Spleen (tissue), 11 donors: ENCODE data around the gene MYNN. TPM values are rescaled to one million over a fixed set of nuclear protein-coding genes. Genes with fewer than 3 reads are reported as not detected.

Source experiments
- DNase-seq: peaks from one replicate; pipeline ENCODE4 v3.0.0-alpha.2; 2020
- H3K27ac ChIP-seq, 8 donors: fragments of 200-600 bp; sonication (generic) in 7 of 8; 1 replicate in 4 of 8; 2 replicates in 4 of 8; pipeline versions ENCODE4 v1.5.0 to v1.8.0; 2016 to 2021; ENCODE audit warnings: inconsistent platforms in 4 of 8, mild to moderate bottlenecking in 4 of 8, moderate library complexity in 1 of 8
- H3K27me3 ChIP-seq, 7 donors: fragments of 200-600 bp; sonication (generic) in 6 of 7; replicated peaks in 1 of 7; 1 replicate in 4 of 7; 2 replicates in 3 of 7; pipeline versions ENCODE4 v1.5.0 to v1.8.0; 2016 to 2021; ENCODE audit warnings: inconsistent platforms in 3 of 7, mild to moderate bottlenecking in 1 of 7
- H3K36me3 ChIP-seq, 6 donors: fragments of 200-600 bp; sonication (generic) in 5 of 6; 1 replicate in 4 of 6; 2 replicates in 2 of 6; pipeline versions ENCODE4 v1.5.0 to v1.8.0; 2016 to 2021; ENCODE audit warnings: inconsistent platforms in 2 of 6
- H3K4me1 ChIP-seq, 6 donors: fragments of 200-600 bp; sonication (generic) in 5 of 6; 1 replicate in 3 of 6; 2 replicates in 3 of 6; pipeline versions ENCODE4 v1.5.0 to v1.8.0; 2016 to 2021; ENCODE audit warnings: inconsistent platforms in 3 of 6
- H3K4me3 ChIP-seq, 8 donors: fragments of 200-600 bp; sonication (generic) in 7 of 8; 1 replicate in 4 of 8; 2 replicates in 4 of 8; pipeline versions ENCODE4 v1.5.0 to v1.8.0; 2016 to 2021; ENCODE audit warnings: inconsistent platforms in 4 of 8, mild to moderate bottlenecking in 4 of 8, moderate library complexity in 2 of 8
- H3K9me3 ChIP-seq, 8 donors: fragments of 200-600 bp; sonication (generic) in 7 of 8; 1 replicate in 4 of 8; 2 replicates in 4 of 8; pipeline versions ENCODE4 v1.5.0 to v1.8.0; 2016 to 2021; ENCODE audit warnings: inconsistent platforms in 4 of 8
- POLR2A ChIP-seq, 3 donors: fragments of 450-650 bp; IDR thresholded peaks; one replicate each; pipeline ENCODE4 v1.5.1; 2017; ENCODE audit warnings: antibody characterized with exemption in 3 of 3, mild to moderate bottlenecking in 1 of 3
- POLR2AphosphoS5 ChIP-seq, 3 donors: sonication (generic); formaldehyde crosslinking; IDR thresholded peaks; one replicate each; pipeline ENCODE4 v1.5.1; 2017; ENCODE audit warnings: antibody characterized with exemption in 3 of 3
- WGBS, 5 donors: extraction: QIAGEN DNeasy Blood & Tissue Kit in 3 of 5; methylation state at CpG; one replicate each; pipeline versions ENCODE4 v1.1.5 to v1.1.7; 2013 to 2018; 5-methylcytosine and 5-hydroxymethylcytosine counted together
- intact Hi-C: fragments of 100-400 bp; cut with DNase I; formaldehyde crosslinking; loops from one replicate; pipeline ENCODE4 v1.15.0; 2023; ENCODE audit warnings: low total_unique reads
- polyA plus RNA-seq, 3 donors: library from polyadenylated mRNA; stranded (reverse); fragments of 200-250 nt; gene quantifications; one replicate each; pipeline ENCODE4 v1.2.1, GENCODE V29; 2013
- total RNA-seq, 7 donors: library from RNA; depleted of rRNA in 3 of 7; stranded (reverse); fragments of >200 nt in 3 of 7; fragmentation: NEBNext Ultra II Directional in 4 of 7; extraction: Animal tissue kit (Norgen Biotek cat#: 25700) in 4 of 7; gene quantifications; one replicate each; pipeline versions ENCODE4 v1.1.0 to v1.2.1, GENCODE V29; 2016 to 2021
- TF ChIP-seq, protein P1 (sequence below), 11 experiments: fragments of 200-600 bp in 7 of 11; fragments of 450-650 bp in 4 of 11; sonication (generic) in 4 of 11; IDR thresholded peaks in 8 of 11; conservative IDR thresholded peaks in 3 of 11; 1 replicate in 7 of 11; 2 replicates in 4 of 11; pipeline versions ENCODE4 v1.4.0 to v1.8.0; 2016 to 2021; ENCODE audit warnings: antibody characterized with exemption in 11 of 11, inconsistent platforms in 4 of 11, mild to moderate bottlenecking in 1 of 11
- donor health status: healthy with polysubstance abuse.
- donor health status: DM: no; HTN: no; CAD: no; lungs with moderate emphysema.
- donor health status: DM: no; HTN: no; CAD: no.
- donor health status: Bipolar disorder and iron deficiency.
- donor health status: healthy.
- donor health status: DM: no; HTN: no; CAD: no.
- donor health status: DM: yes; HTN: yes; CAD: no.

The MYNN gene
- total and polyA plus RNA-seq, 10 donors, result 8.3 to 21.8 (median 16.0) TPM

DNA sequence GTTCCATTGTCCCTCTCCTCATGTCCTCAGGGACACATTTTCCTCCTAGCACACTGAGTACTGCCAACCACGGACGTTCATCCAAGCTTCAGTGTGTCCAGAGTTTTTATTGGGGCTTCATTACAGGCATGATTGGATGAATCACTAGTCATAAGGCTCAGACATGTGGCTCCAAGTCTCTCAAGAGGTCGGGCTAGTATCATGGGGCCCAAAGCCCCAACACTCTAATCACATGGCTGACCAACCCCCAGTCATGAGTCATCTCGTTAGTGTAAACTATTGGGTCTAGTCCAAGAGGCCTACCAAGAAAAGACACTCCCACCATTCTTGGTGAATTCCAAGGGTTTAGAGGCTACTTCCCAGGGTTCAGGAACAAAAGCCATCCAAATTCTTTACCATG is 12.7 kb upstream of the MYNN start:
- H3K27me3 ChIP-seq, result no peaks in the 10 kb centered on the region
- 79 to 93% (median 85%) methylated on average over 4 of the region's 4 CpGs for WGBS, 5 donors
- DNase-seq, result no peak
- H3K9me3 ChIP-seq, result peaks cover 0 to 3% (median 0%) of the 10 kb centered on the region in 8 donors
- no peaks in the 10 kb centered on the region for H3K36me3 ChIP-seq
- intact Hi-C loops, result loop anchor here (10.0 kb wide), 1 partner anchor 204 kb away; the partner anchor contains the start of gene SEC62
- no peak overlapping the region for H3K4me3 ChIP-seq
- peaks cover 0 to 35% (median 20%) of the 10 kb centered on the region in 6 donors for H3K4me1 ChIP-seq
- TF ChIP-seq POLR2AphosphoS5 (IDR thresholded peaks at IDR 0.05) (no peak), POLR2A (IDR thresholded peaks at IDR 0.05) (no peak)
- TF ChIP-seq, protein P1, sequence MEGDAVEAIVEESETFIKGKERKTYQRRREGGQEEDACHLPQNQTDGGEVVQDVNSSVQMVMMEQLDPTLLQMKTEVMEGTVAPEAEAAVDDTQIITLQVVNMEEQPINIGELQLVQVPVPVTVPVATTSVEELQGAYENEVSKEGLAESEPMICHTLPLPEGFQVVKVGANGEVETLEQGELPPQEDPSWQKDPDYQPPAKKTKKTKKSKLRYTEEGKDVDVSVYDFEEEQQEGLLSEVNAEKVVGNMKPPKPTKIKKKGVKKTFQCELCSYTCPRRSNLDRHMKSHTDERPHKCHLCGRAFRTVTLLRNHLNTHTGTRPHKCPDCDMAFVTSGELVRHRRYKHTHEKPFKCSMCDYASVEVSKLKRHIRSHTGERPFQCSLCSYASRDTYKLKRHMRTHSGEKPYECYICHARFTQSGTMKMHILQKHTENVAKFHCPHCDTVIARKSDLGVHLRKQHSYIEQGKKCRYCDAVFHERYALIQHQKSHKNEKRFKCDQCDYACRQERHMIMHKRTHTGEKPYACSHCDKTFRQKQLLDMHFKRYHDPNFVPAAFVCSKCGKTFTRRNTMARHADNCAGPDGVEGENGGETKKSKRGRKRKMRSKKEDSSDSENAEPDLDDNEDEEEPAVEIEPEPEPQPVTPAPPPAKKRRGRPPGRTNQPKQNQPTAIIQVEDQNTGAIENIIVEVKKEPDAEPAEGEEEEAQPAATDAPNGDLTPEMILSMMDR (IDR thresholded peaks at IDR 0.05 in 8 of 11, conservative IDR thresholded peaks at IDR 0.05 in 3 of 11), result no peak
- no peak overlapping the region for H3K27ac ChIP-seq

DNA sequence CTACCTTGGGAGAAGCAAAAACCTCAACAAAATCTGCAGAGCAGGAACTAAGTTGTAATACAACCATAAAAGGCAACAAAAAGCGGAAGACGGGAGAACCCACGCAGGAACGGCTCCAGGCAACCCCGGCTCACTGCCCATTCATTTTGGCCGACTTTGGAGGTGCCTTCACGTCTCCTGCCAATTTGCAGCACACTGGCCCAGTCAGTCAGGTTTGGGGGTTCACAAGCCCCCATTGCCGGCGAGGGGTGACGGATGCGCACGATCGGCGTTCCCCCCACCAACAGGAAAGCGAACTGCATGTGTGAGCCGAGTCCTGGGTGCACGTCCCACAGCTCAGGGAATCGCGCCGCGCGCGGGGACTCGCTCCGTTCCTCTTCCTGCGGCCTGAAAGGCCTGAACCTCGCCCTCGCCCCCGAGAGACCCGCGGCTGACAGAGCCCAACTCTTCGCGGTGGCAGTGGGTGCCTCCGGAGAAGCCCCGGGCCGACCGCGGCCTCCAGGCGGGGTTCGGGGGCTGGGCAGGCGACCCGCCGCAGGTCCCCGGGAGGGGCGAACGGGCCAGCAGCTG is 8.8 kb upstream of the MYNN start:
- DNase-seq, result peak; percentile 94
- TF ChIP-seq, protein P1 (IDR thresholded peaks at IDR 0.05 in 8 of 11, conservative IDR thresholded peaks at IDR 0.05 in 3 of 11), result peak in 1 of 11 experiments; percentile 3
- TF ChIP-seq POLR2A (IDR thresholded peaks at IDR 0.05), result no peak
- TF ChIP-seq POLR2AphosphoS5 (IDR thresholded peaks at IDR 0.05), result peak in 1 of 3 donors; percentile 4
- intact Hi-C loops, result loop anchor here (10.0 kb wide), 1 partner anchor 200 kb away; the partner anchor contains the start of gene SEC62
- Histone ChIP-seq H3K36me3 (no peaks in the 10 kb centered on the region), H3K27me3 (no peaks in the 10 kb centered on the region), H3K27ac (peak overlapping the region; percentile 95 to 99 (median 98)), H3K4me3 (peak overlapping the region; percentile 52 to 84 (median 66)), H3K9me3 (peaks cover 0 to 13% (median 4%) of the 10 kb centered on the region in 8 donors), H3K4me1 (peaks cover 0 to 28% (median 21%) of the 10 kb centered on the region in 6 donors)
- WGBS, 5 donors, result 0% methylated on average over 32 to 46 of the region's 46 CpGs

DNA sequence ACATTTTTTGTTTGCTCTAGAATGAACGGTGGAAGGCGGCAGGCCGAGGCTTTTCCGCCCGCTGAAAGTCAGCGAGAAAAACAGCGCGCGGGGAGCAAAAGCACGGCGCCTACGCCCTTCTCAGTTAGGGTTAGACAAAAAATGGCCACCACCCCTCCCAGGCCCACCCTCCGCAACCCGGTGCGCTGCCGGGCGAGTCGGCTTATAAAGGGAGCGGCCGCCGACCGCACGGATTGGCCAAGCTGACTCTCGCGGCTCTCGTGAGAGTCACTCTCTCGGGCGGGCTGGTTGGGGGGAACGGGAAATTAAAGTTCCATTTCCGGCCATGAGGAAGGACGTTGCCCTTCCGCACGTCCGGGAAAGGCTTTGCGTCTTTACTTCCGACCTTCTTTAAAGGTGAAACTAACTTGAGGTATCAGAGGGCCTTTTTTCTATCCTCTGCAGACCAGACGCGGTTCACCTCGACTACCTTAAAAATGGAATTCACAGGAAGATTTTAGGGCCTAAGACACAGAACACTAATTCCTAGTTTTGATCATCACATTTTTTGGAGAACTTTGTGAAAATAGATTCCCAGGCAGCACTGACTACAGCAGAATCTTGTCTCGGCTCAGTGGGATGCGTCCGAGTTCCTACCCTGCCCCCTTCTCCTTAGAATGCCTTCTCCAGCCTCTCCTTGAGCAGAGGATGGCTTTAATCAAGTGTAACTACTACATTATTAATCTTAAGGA is 8.1 kb upstream of the MYNN start, which contains the start of gene TERC:
Gene TERC, minus strand, starts transcription at position 179 of the 731 bp plus-strand sequence.
- H3K4me1 ChIP-seq, result peaks cover 0 to 32% (median 21%) of the 10 kb centered on the region in 6 donors
- peak within 1 kb of the TSS; percentile 95 to 99 (median 98) for H3K27ac ChIP-seq
- peak; percentile 97 for DNase-seq
- 6 to 9% (median 8%) methylated on average over 39 to 42 of the region's 42 CpGs for WGBS, 5 donors
- H3K27me3 ChIP-seq, result no peaks in the 10 kb centered on the region
- peak in 2 of 3 donors; percentile 94 to 96 for TF ChIP-seq POLR2A (IDR thresholded peaks at IDR 0.05)
- peak; percentile 98 to 99 (median 99) for TF ChIP-seq POLR2AphosphoS5 (IDR thresholded peaks at IDR 0.05)
- TF ChIP-seq, protein P1 (IDR thresholded peaks at IDR 0.05 in 8 of 11, conservative IDR thresholded peaks at IDR 0.05 in 3 of 11), result peak in 3 of 11 experiments; percentile 23 to 26 (median 25)
- H3K9me3 ChIP-seq, result peaks cover 0 to 13% (median 4%) of the 10 kb centered on the region in 8 donors
- intact Hi-C loops, result loop anchor here (10.0 kb wide), 1 partner anchor 200 kb away; the partner anchor contains the start of gene SEC62
- no peaks in the 10 kb centered on the region for H3K36me3 ChIP-seq
- peak within 1 kb of the TSS; percentile 52 to 84 (median 66) for H3K4me3 ChIP-seq
